Measurements from ENCODE around the gene TLE3. TPM values are rescaled to one million over a fixed set of nuclear protein-coding genes. Genes with fewer than 3 reads are reported as not detected.

Gene TLE3
- total RNA-seq, 2 donors from 2014 or later, result 16.6 to 33.9 TPM

DNA sequence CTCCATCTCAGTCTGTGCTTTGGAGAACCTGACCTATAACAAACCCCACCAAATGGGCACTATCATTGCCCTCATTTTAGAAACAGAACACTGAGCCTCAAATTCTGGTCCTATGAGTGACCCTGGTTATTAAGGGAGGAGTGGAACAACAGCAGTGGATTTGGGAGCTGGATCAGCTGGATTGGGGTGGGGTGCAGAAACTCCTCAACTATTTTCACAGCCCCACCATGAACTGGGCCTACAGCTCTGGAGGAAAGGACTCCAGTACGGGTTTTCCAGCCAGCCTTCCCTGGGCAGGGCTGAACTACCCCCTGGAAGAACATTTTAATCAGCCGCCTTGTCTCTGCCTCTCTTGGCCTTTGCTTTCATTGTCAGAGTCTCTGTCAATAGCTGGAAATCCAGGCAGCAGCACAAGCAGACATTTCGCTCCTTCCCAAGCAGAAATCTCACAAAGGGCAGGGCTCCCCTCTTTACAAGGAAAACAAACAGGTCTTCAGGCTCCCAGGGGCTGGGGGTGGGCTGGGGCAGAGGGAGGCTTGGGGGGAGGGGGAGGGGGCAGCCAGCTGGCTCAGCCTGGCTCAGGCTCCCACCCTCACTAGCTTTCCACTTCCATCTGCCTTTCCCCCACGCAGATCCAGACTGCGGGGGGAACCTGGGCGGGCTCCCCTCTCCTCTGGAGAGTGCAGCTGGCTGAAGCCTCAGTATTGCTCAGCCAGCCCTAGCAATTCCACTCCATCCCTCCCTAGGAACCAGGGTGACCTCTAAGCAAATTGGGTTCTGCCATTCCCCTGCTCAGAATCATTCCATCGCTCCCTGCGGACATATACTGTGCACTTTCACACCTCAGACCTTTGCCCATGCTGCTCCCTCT is 13.7 kb upstream of the TLE3 start:
- TF ChIP-seq POLR2A (IDR thresholded peaks at IDR 0.05), result peak in 1 of 3 donors; percentile 20
- TF ChIP-seq, protein P1, sequence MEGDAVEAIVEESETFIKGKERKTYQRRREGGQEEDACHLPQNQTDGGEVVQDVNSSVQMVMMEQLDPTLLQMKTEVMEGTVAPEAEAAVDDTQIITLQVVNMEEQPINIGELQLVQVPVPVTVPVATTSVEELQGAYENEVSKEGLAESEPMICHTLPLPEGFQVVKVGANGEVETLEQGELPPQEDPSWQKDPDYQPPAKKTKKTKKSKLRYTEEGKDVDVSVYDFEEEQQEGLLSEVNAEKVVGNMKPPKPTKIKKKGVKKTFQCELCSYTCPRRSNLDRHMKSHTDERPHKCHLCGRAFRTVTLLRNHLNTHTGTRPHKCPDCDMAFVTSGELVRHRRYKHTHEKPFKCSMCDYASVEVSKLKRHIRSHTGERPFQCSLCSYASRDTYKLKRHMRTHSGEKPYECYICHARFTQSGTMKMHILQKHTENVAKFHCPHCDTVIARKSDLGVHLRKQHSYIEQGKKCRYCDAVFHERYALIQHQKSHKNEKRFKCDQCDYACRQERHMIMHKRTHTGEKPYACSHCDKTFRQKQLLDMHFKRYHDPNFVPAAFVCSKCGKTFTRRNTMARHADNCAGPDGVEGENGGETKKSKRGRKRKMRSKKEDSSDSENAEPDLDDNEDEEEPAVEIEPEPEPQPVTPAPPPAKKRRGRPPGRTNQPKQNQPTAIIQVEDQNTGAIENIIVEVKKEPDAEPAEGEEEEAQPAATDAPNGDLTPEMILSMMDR (IDR thresholded peaks at IDR 0.05), result no peak
- intact Hi-C loops (cut with DNase I), result no loop called here
- peaks cover 21% of the 10 kb centered on the region for H3K4me1 ChIP-seq
- H3K27me3 ChIP-seq, result no peaks in the 10 kb centered on the region
- WGBS, 2 donors, result 3 to 7% methylated on average over 8 of the region's 8 CpGs
- DNase-seq, result peak; percentile 72 to 86 (median 76)
- no peaks in the 10 kb centered on the region for H3K36me3 ChIP-seq (replicated peaks in 1 of 2; ENCODE audit: insufficient read depth in 1 of 2, low read depth in 2 of 2)
- H3K27ac ChIP-seq, result peak overlapping the region; percentile 33 to 90 (median 76)
- H3K4me3 ChIP-seq, result no peak overlapping the region
- ATAC-seq, result peak; percentile 91
- no peaks in the 10 kb centered on the region for H3K9me3 ChIP-seq

DNA sequence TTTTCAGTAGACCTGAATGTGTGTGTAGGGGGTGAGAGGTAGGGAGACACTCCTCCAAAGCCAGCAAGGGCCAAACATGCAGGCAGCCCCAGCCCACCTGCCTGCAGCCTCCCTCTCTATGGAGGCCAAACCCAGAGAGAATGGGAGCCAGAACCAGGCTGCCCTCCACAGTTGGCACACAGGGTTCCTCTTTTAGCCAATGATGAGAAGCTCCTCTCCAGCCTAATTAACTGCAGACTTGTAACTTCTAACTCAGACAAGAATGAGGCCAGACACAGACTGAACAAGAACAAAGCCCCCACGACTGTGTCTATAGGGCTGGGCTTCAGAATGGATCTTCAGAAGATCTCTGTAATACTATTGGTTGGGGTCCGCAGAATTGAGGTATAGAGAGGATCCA is 12.3 kb upstream of the TLE3 start:
- DNase-seq, result no peak
- ATAC-seq, result no peak
- Histone ChIP-seq H3K36me3 (replicated peaks in 1 of 2; ENCODE audit: insufficient read depth in 1 of 2, low read depth in 2 of 2) (no peaks in the 10 kb centered on the region), H3K9me3 (no peaks in the 10 kb centered on the region), H3K27ac (no peak overlapping the region), H3K4me3 (no peak overlapping the region), H3K4me1 (peaks cover 21% of the 10 kb centered on the region), H3K27me3 (no peaks in the 10 kb centered on the region)
- 94 to 100% methylated on average over 2 of the region's 2 CpGs for WGBS, 2 donors
- TF ChIP-seq, protein P1 (IDR thresholded peaks at IDR 0.05), result no peak
- TF ChIP-seq POLR2A (IDR thresholded peaks at IDR 0.05), result no peak
- intact Hi-C loops (cut with DNase I), result loop anchor here (10.0 kb wide), 1 partner anchor 515 kb away; no protein-coding TSS in a partner anchor

DNA sequence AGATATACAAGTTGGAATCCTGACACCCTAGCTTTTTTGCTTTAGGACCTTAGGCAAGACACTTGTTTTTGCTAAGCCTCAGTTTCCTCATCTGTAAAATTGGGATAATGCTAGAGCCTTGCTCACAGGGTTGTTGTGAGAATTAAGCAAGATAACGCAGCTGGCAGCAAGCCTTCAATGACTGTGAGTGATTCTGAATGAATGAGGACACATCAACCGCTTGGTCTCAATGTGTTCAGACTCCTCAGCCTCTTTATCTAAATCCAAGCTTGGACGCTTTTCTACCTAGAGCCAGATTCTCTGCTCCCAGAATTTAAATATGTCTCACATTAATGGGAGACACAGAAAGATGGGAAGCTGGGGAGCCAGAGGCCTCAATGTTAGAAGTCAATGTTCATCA is 11.8 kb upstream of the TLE3 start:
- H3K36me3 ChIP-seq (replicated peaks in 1 of 2; ENCODE audit: insufficient read depth in 1 of 2, low read depth in 2 of 2), result no peaks in the 10 kb centered on the region
- H3K4me1 ChIP-seq, result peaks cover 21% of the 10 kb centered on the region
- H3K27ac ChIP-seq, result no peak overlapping the region
- intact Hi-C loops (cut with DNase I), result loop anchor here (10.0 kb wide), 1 partner anchor 515 kb away; no protein-coding TSS in a partner anchor
- H3K9me3 ChIP-seq, result no peaks in the 10 kb centered on the region
- H3K4me3 ChIP-seq, result no peak overlapping the region
- no peak for ATAC-seq
- DNase-seq, result no peak
- no peaks in the 10 kb centered on the region for H3K27me3 ChIP-seq
- WGBS, 2 donors, result 76 to 83% methylated on average over 3 of the region's 3 CpGs
- TF ChIP-seq, protein P1 (IDR thresholded peaks at IDR 0.05), result no peak
- no peak for TF ChIP-seq POLR2A (IDR thresholded peaks at IDR 0.05)

DNA sequence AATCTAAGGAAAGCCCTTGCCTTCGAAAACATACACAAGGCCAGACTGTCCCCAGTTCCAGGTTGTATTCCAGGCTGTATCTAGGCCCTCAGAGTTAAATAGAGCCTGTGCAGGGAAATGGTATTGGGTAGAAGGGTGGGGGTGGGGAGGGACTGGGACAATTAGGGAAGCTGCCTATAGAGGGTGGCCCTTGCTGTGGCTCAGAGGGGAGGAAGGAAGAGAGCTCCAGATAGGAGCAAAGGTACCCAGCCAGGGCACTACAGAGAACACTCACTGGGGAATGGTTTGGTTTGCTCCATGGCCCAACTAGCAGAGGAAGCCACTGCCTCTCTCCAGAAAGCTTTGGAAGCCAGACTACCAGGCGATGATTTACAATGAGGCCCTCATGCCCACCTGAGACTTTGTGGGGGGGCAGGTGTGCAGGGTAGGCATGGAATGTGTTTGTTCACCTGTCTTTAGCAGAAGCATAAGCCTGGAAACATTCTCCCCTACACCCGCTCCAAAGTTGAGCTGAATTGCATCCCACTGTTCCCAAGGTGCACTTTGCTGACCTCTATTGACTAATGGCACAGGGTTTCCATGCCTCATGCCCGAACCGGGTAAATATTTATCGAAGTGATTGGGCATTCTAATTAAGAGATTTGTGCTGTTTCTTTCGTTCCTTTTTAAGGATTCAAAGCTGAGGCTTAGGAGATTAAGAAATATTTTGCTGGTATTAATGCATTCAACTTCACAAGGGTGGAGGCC is 6.3 kb upstream of the TLE3 start:
- peak in 2 of 4 donors; percentile 20 to 25 for DNase-seq
- H3K27me3 ChIP-seq, result no peaks in the 10 kb centered on the region
- H3K36me3 ChIP-seq (replicated peaks in 1 of 2; ENCODE audit: insufficient read depth in 1 of 2, low read depth in 2 of 2), result no peaks in the 10 kb centered on the region
- no peak overlapping the region for H3K4me3 ChIP-seq
- H3K4me1 ChIP-seq, result peaks cover 40% of the 10 kb centered on the region
- H3K9me3 ChIP-seq, result no peaks in the 10 kb centered on the region
- no peak for ATAC-seq
- 35 to 41% methylated on average over 7 of the region's 7 CpGs for WGBS, 2 donors
- no peak overlapping the region for H3K27ac ChIP-seq
- TF ChIP-seq, protein P1 (IDR thresholded peaks at IDR 0.05), result no peak
- no peak for TF ChIP-seq POLR2A (IDR thresholded peaks at IDR 0.05)
- intact Hi-C loops (cut with DNase I), result loop anchor here (10.0 kb wide), 1 partner anchor 509 kb away; no protein-coding TSS in a partner anchor

All from body of pancreas (tissue), 4 donors.